H1 (cell line): Measurements from ENCODE around the gene IKZF3. TPM values are rescaled to one million over a fixed set of nuclear protein-coding genes. Genes with fewer than 3 reads are reported as not detected.

Source experiments
- CTCF ChIA-PET: fragments of 300-600 bp; sonication (Branson Sonifier 250); formaldehyde crosslinking; loops from one replicate; lab custom pipeline; 2021; ENCODE audit not compliant: partially characterized antibody; lab: Charles Lee
- POLR2A ChIA-PET: fragments of 300-600 bp; sonication (Branson Sonifier 250); formaldehyde crosslinking; loops from one replicate; lab custom pipeline; 2021; ENCODE audit warnings: inconsistent platforms; ENCODE audit not compliant: partially characterized antibody; lab: Charles Lee
- DNase-seq, 2 experiments: peaks; one replicate each; pipeline versions ENCODE4 v3.0.0 to v3.0.0-alpha.2; 2010 to 2022; ENCODE audit warnings: low spot score in 2 of 2, low read depth in 1 of 2, mixed read lengths in 1 of 2
- FAIRE-seq: peaks from 2 replicates; lab custom pipeline; 2011; peaks lifted over from hg19 to GRCh38; lab: Jason Lieb, UNC
- H2AFZ ChIP-seq: 2 replicates; pipeline ENCODE4 v1.8.1; 2012; ENCODE audit warnings: low read length, inconsistent platforms
- H2AK5ac ChIP-seq: 2 replicates; pipeline ENCODE4 v1.6.1; 2013; ENCODE audit warnings: low read depth, low read length
- H2BK120ac ChIP-seq: replicated peaks from 2 replicates; pipeline ENCODE3; 2013; ENCODE audit warnings: low read depth, low read length, inconsistent platforms
- H2BK12ac ChIP-seq: 2 replicates; pipeline ENCODE4 v1.6.1; 2013; ENCODE audit warnings: low read depth, low read length
- H2BK15ac ChIP-seq: 2 replicates; pipeline ENCODE4 v1.6.1; 2013; ENCODE audit warnings: low read length
- H2BK20ac ChIP-seq: 2 replicates; pipeline ENCODE4 v1.6.1; 2013; ENCODE audit warnings: low read length
- H2BK5ac ChIP-seq: 2 replicates; pipeline ENCODE4 v1.6.1; 2013; ENCODE audit warnings: low read depth, low read length
- H3K14ac ChIP-seq: 2 replicates; pipeline ENCODE4 v1.6.1; 2013; ENCODE audit warnings: inconsistent platforms; ENCODE audit not compliant: insufficient read length
- H3K18ac ChIP-seq: 2 replicates; pipeline ENCODE4 v1.6.1; 2013; ENCODE audit warnings: low read length; ENCODE audit errors: extremely low read depth
- H3K23ac ChIP-seq: 2 replicates; pipeline ENCODE4 v1.6.1; 2013; ENCODE audit warnings: inconsistent platforms; ENCODE audit not compliant: insufficient read length
- H3K23me2 ChIP-seq: 2 replicates; pipeline ENCODE4 v1.6.1; 2013; ENCODE audit warnings: low read depth, low read length
- H3K27ac ChIP-seq: 2 replicates; pipeline ENCODE4 v1.6.1; 2011; ENCODE audit warnings: low read depth, low read length, inconsistent platforms
- H3K27me3 ChIP-seq, 4 experiments: replicated peaks in 1 of 4; 1 replicate in 1 of 4; 2 replicates in 3 of 4; pipeline versions ENCODE4 v1.6.1 to v1.8.1; 2011 to 2013; ENCODE audit warnings: low read length in 3 of 4, mild to moderate bottlenecking in 3 of 4, inconsistent platforms in 2 of 4, mixed read lengths in 2 of 4, moderate library complexity in 1 of 4; ENCODE audit not compliant: control insufficient read depth in 3 of 4, insufficient read depth in 3 of 4; ENCODE audit errors: extremely low read depth in 1 of 4
- H3K36me3 ChIP-seq, 4 experiments: 2 replicates each; pipeline versions ENCODE4 v1.6.1 to v1.8.1; 2011 to 2013; ENCODE audit warnings: mild to moderate bottlenecking in 4 of 4, low read length in 3 of 4, moderate library complexity in 2 of 4, control low read depth in 1 of 4, inconsistent platforms in 1 of 4; ENCODE audit not compliant: insufficient read depth in 4 of 4, control insufficient read depth in 2 of 4
- H3K4ac ChIP-seq: replicated peaks from 2 replicates; pipeline ENCODE3; 2013; ENCODE audit warnings: low read length, low read depth, mixed read lengths, inconsistent platforms; ENCODE audit not compliant: insufficient read length
- H3K4me1 ChIP-seq, 4 experiments: replicated peaks in 1 of 4; 1 replicate in 1 of 4; 2 replicates in 3 of 4; pipeline versions ENCODE4 v1.6.1 to v1.8.1; 2011 to 2013; ENCODE audit warnings: low read length in 3 of 4, inconsistent platforms in 2 of 4, mixed read lengths in 1 of 4; ENCODE audit not compliant: insufficient read depth in 4 of 4, control insufficient read depth in 3 of 4
- H3K4me2 ChIP-seq, 2 experiments: 2 replicates each; pipeline versions ENCODE4 v1.6.1 to v1.8.1; 2011 to 2013; ENCODE audit warnings: low read depth in 2 of 2, low read length in 2 of 2, control low read depth in 1 of 2, inconsistent platforms in 1 of 2, mild to moderate bottlenecking in 1 of 2; ENCODE audit not compliant: insufficient read depth in 1 of 2
- H3K4me3 ChIP-seq, 4 experiments: fragments of 200-600, 300-600 bp in 1 of 4; sonication (generic), shearing (Covaris generic), sonication (Bioruptor Twin) in 1 of 4; 2 replicates each; pipeline versions ENCODE4 v1.5.1 to v1.8.1; 2011 to 2016; ENCODE audit warnings: low read length in 4 of 4, low read depth in 3 of 4, control low read depth in 2 of 4, inconsistent platforms in 2 of 4, mild to moderate bottlenecking in 2 of 4, mixed read lengths in 1 of 4, moderate library complexity in 1 of 4; ENCODE audit not compliant: insufficient read depth in 2 of 4; ENCODE audit errors: extremely low read depth in 1 of 4
- H3K56ac ChIP-seq: replicated peaks from 2 replicates; pipeline ENCODE3; 2013; ENCODE audit warnings: low read depth, mild to moderate bottlenecking, mixed read lengths, low read length, inconsistent platforms; ENCODE audit not compliant: insufficient read length
- H3K79me1 ChIP-seq: 2 replicates; pipeline ENCODE4 v1.6.1; 2013; ENCODE audit warnings: low read depth, low read length, control low read depth
- H3K79me2 ChIP-seq, 2 experiments: 2 replicates each; pipeline versions ENCODE4 v1.6.1 to v1.8.1; 2012 to 2013; ENCODE audit warnings: low read length in 2 of 2, mild to moderate bottlenecking in 2 of 2, inconsistent platforms in 1 of 2; ENCODE audit not compliant: insufficient read depth in 2 of 2, control insufficient read depth in 1 of 2
- H3K9ac ChIP-seq, 4 experiments: replicated peaks in 1 of 4; 1 replicate in 1 of 4; 2 replicates in 3 of 4; pipeline versions ENCODE4 v1.6.1 to v1.8.1; 2011 to 2013; ENCODE audit warnings: low read depth in 3 of 4, low read length in 3 of 4, control low read depth in 2 of 4, mild to moderate bottlenecking in 2 of 4, moderate library complexity in 2 of 4, inconsistent platforms in 1 of 4; ENCODE audit errors: extremely low read depth in 1 of 4
- H3K9me3 ChIP-seq, 2 experiments: 2 replicates each; pipeline versions ENCODE4 v1.6.1 to v1.8.1; 2012 to 2013; ENCODE audit warnings: mild to moderate bottlenecking in 2 of 2, moderate library complexity in 2 of 2, control low read depth in 1 of 2, inconsistent platforms in 1 of 2, low read depth in 1 of 2, low read length in 1 of 2, mixed read lengths in 1 of 2; ENCODE audit not compliant: insufficient read depth in 2 of 2
- H4K20me1 ChIP-seq, 2 experiments: replicated peaks in 1 of 2; 2 replicates each; pipeline versions ENCODE3 to v1.8.1; 2011 to 2013; ENCODE audit warnings: inconsistent platforms in 2 of 2, low read length in 2 of 2, mild to moderate bottlenecking in 1 of 2; ENCODE audit not compliant: insufficient read depth in 2 of 2, control insufficient read depth in 1 of 2
- H4K5ac ChIP-seq: 2 replicates; pipeline ENCODE4 v1.6.1; 2013; ENCODE audit warnings: low read length, low read depth, mixed read lengths, inconsistent platforms; ENCODE audit not compliant: insufficient read length
- H4K8ac ChIP-seq: 2 replicates; pipeline ENCODE4 v1.8.0; 2013; ENCODE audit warnings: mild to moderate bottlenecking, moderate library complexity, low read length, inconsistent platforms; ENCODE audit not compliant: insufficient read depth; ENCODE audit errors: extremely low read depth
- H4K91ac ChIP-seq: replicated peaks from 2 replicates; pipeline ENCODE3; 2013; ENCODE audit warnings: low read length, mixed read lengths, inconsistent platforms; ENCODE audit not compliant: insufficient read length
- CHD1 ChIP-seq: IDR thresholded peaks from 2 replicates; pipeline ENCODE4 v1.6.1; 2012; ENCODE audit warnings: low read depth, low read length, improper control_type of control experiment
- CREB1 ChIP-seq: IDR thresholded peaks from 2 replicates; pipeline ENCODE4 v1.6.1; 2012; ENCODE audit warnings: inconsistent platforms
- GTF2F1 ChIP-seq: IDR thresholded peaks from 2 replicates; pipeline ENCODE4 v1.6.1; 2012; ENCODE audit warnings: low read depth, low read length, improper control_type of control experiment, borderline replicate concordance
- HDAC2 ChIP-seq, 2 experiments: fragments of 300-600 bp in 1 of 2; sonication (generic) in 1 of 2; IDR thresholded peaks; 2 replicates each; pipeline ENCODE4 v1.6.1; 2011 to 2012; ENCODE audit warnings: low read depth in 2 of 2, low read length in 2 of 2, mild to moderate bottlenecking in 2 of 2, moderate library complexity in 2 of 2, borderline replicate concordance in 1 of 2, inconsistent platforms in 1 of 2
- KDM4A ChIP-seq: IDR thresholded peaks from one replicate; pipeline ENCODE4 v1.7.1; 2012; ENCODE audit warnings: low read depth, mild to moderate bottlenecking, moderate library complexity, low read length, inconsistent platforms; ENCODE audit not compliant: severe bottlenecking
- MAFK ChIP-seq: IDR thresholded peaks from 2 replicates; pipeline ENCODE4 v1.6.1; 2012; ENCODE audit warnings: low read depth, mild to moderate bottlenecking, improper control_type of control experiment, low read length
- SIRT6 ChIP-seq: IDR thresholded peaks from one replicate; pipeline ENCODE4 v1.7.1; 2012; ENCODE audit warnings: low read length, inconsistent platforms
- WGBS, 2 experiments: shearing (Covaris generic) in 1 of 2; methylation state at CpG; one replicate each; pipeline versions ENCODE4 v1.1.6 to v1.1.7; 2013 to 2015; ENCODE audit warnings: low lambda C conversion rate in 2 of 2, mixed read lengths in 2 of 2, inconsistent platforms in 1 of 2, low coverage in 1 of 2, missing lambda C conversion rate in 1 of 2; ENCODE audit not compliant: insufficient replicate concordance in 2 of 2, insufficient coverage in 1 of 2, insufficient read length in 1 of 2; ENCODE audit errors: extremely low coverage in 1 of 2, missing lambda C conversion rate in 1 of 2; 5-methylcytosine and 5-hydroxymethylcytosine counted together
- polyA plus RNA-seq, 7 experiments: library from polyadenylated mRNA; depleted of rRNA in 3 of 7; stranded (reverse) in 5 of 7; unstranded in 2 of 7; fragments of >200 nt in 5 of 7; fragments of 200-250 nt in 2 of 7; gene quantifications; 1 replicate in 5 of 7; 2 replicates in 1 of 7; 4 replicates in 1 of 7; pipeline versions ENCODE4 v1.2.1 to v1.2.3, GENCODE V29; 2011 to 2013; ENCODE audit warnings: missing spikeins in 2 of 7, mixed read lengths in 2 of 7
- total RNA-seq: library from RNA; stranded (reverse); fragmentation: NEBNext Ultra II Directional; extraction: Animal tissue kit (Norgen Biotek cat#: 25700); gene quantifications from 2 replicates; pipeline ENCODE4 v1.2.1, GENCODE V29; 2021

Gene IKZF3
- total and polyA plus RNA-seq, 2 of the 8 experiments (the other 6 are each of a cell fraction or from before 2014, with no cell fraction given) = 0.23 to 0.56 TPM

GRCh38 chr17:39820987-39821386 is 43.1 kb downstream of the IKZF3 start:
- CTCF ChIA-PET = interaction anchor here (1.0 to 1.9 kb wide), 3 partner anchors 15 to 199 kb away, joined by 3 to 6 read pairs (median 3); no protein-coding TSS in a partner anchor

More at GRCh38 chr17:39820987-39821386, 43.1 kb downstream of the IKZF3 start:
- Histone ChIP-seq H4K20me1 (no peaks in the 10 kb centered on the region), H2BK120ac (no peak overlapping the region), H3K36me3 (no peaks in the 10 kb centered on the region), H3K9me3 (peaks cover 13 to 20% of the 10 kb centered on the region in 2 experiments; a peak in 3 of 4 replicates), H4K91ac (no peak overlapping the region), H3K4me1 (no peaks in the 10 kb centered on the region), H3K4me2 (no peak overlapping the region), H3K27ac (no peak overlapping the region), H3K23me2 (no peaks in the 10 kb centered on the region), H3K79me2 (no peaks in the 10 kb centered on the region), H3K18ac (no peak overlapping the region), H3K56ac (no peak overlapping the region), H3K9ac (no peak overlapping the region), H2BK12ac (no peak overlapping the region), H2AFZ (no peak overlapping the region), H2BK15ac (no peak overlapping the region), H3K23ac (no peak overlapping the region), H3K14ac (no peak overlapping the region), H3K4ac (no peak overlapping the region), H2BK5ac (no peak overlapping the region), H3K27me3 (no peaks in the 10 kb centered on the region), H4K8ac (no peak overlapping the region), H3K79me1 (no peaks in the 10 kb centered on the region), H3K4me3 (no peak overlapping the region), H4K5ac (no peak overlapping the region), H2BK20ac (no peak overlapping the region), H2AK5ac (no peak overlapping the region)
- WGBS, 2 experiments = 93% methylated on average over 2 of the region's 2 CpGs; no CpG with 5 or more reads in 1 of the 2 experiments
- FAIRE-seq = no peak
- DNase-seq = no peak
- POLR2A ChIA-PET = no interaction called here
- TF ChIP-seq CREB1 (no peak), MAFK (no peak), SIRT6 (no peak), CHD1 (no peak), KDM4A (no peak), GTF2F1 (no peak), HDAC2 (IDR thresholded peaks at IDR 0.05; ENCODE audit: borderline replicate concordance in 1 of 2, low read depth in 2 of 2, low read length in 2 of 2) (no peak)
